SK-N-SH treated with all-trans-retinoic acid at 6 μM for 48 hours (cell line): ENCODE results near the gene NREP.

Source experiments
- ATAC-seq: fragments of 200-7000 bp; cut with Tn5 transposase; 3 replicates; pipeline ENCODE4 v1.9.1; 2020; ENCODE audit warnings: mild to moderate bottlenecking, moderate library complexity
- ARNTL ChIP-seq: fragments of 450-650 bp; formaldehyde crosslinking; IDR thresholded peaks from 2 replicates; pipeline ENCODE4 v1.5.0; 2020; ENCODE audit warnings: low read depth, mild to moderate bottlenecking, moderate library complexity, borderline replicate concordance
- BACH2 ChIP-seq: fragments of 250-450 bp; sonication (Bioruptor Pico); IDR thresholded peaks from 2 replicates; pipeline ENCODE4 v1.9.0; 2021; ENCODE audit warnings: mild to moderate bottlenecking, borderline replicate concordance
- CSDC2 ChIP-seq: fragments of 250-450 bp; sonication (Bioruptor Pico); IDR thresholded peaks from 2 replicates; pipeline ENCODE4 v1.5.0; 2020; ENCODE audit warnings: mild to moderate bottlenecking, moderate library complexity
- ESRRG ChIP-seq: fragments of 250-450 bp; sonication (Bioruptor Pico); IDR thresholded peaks from 2 replicates; pipeline ENCODE4 v1.6.1; 2021; ENCODE audit warnings: mild to moderate bottlenecking
- ISL1 ChIP-seq: fragments of 250-450 bp; sonication (Bioruptor Pico); IDR thresholded peaks from 2 replicates; pipeline ENCODE4 v2.1.2; 2022; ENCODE audit warnings: mild to moderate bottlenecking, moderate library complexity
- OSR1 ChIP-seq: fragments of 250-450 bp; sonication (Bioruptor Pico); IDR thresholded peaks from 2 replicates; pipeline ENCODE4 v1.8.0; 2022; ENCODE audit warnings: moderate library complexity, mild to moderate bottlenecking, inconsistent platforms
- PPARA ChIP-seq: fragments of 250-450 bp; sonication (Bioruptor Pico); IDR thresholded peaks from 2 replicates; pipeline ENCODE4 v1.5.0; 2020; ENCODE audit warnings: mild to moderate bottlenecking, borderline replicate concordance
- RARB ChIP-seq: fragments of 250-450 bp; sonication (Bioruptor Pico); IDR thresholded peaks from 2 replicates; pipeline ENCODE4 v1.8.0; 2021; ENCODE audit warnings: mild to moderate bottlenecking, moderate library complexity
- TOX ChIP-seq: fragments of 250-450 bp; sonication (Bioruptor Pico); IDR thresholded peaks from 2 replicates; pipeline ENCODE4 v1.8.0; 2021; ENCODE audit warnings: mild to moderate bottlenecking, moderate library complexity, borderline replicate concordance
- ZC3H10 ChIP-seq: fragments of 250-450 bp; sonication (Bioruptor Pico); IDR thresholded peaks from 2 replicates; pipeline ENCODE4 v1.5.1; 2021; ENCODE audit warnings: mild to moderate bottlenecking, moderate library complexity
- ZFP3 ChIP-seq: fragments of 250-450 bp; sonication (Bioruptor Pico); IDR thresholded peaks from 2 replicates; pipeline ENCODE4 v1.5.0; 2020; ENCODE audit warnings: mild to moderate bottlenecking, moderate library complexity
- ZFP30 ChIP-seq: fragments of 450-650 bp; formaldehyde crosslinking; IDR thresholded peaks from 2 replicates; pipeline ENCODE4 v1.5.0; 2022; ENCODE audit warnings: mild to moderate bottlenecking, moderate library complexity
- ZNF565 ChIP-seq: fragments of 450-650 bp; formaldehyde crosslinking; conservative IDR thresholded peaks from 2 replicates; pipeline ENCODE4 v1.5.0; 2020; ENCODE audit warnings: low read depth, mild to moderate bottlenecking, moderate library complexity
- ZNF70 ChIP-seq: fragments of 450-650 bp; formaldehyde crosslinking; IDR thresholded peaks from 2 replicates; pipeline ENCODE4 v1.5.0; 2020; ENCODE audit warnings: mild to moderate bottlenecking, moderate library complexity
- ZNF8 ChIP-seq: fragments of 450-650 bp; formaldehyde crosslinking; IDR thresholded peaks from 2 replicates; pipeline ENCODE4 v1.5.0; 2020; ENCODE audit warnings: mild to moderate bottlenecking, moderate library complexity
- TF ChIP-seq, protein P1 (sequence below): fragments of 250-450 bp; sonication (Bioruptor Pico); IDR thresholded peaks from 2 replicates; pipeline ENCODE4 v1.8.0; 2020; ENCODE audit warnings: mild to moderate bottlenecking, moderate library complexity, borderline replicate concordance
- TF ChIP-seq, protein P2 (sequence below): fragments of 250-450 bp; sonication (Bioruptor Pico); IDR thresholded peaks from 2 replicates; pipeline ENCODE4 v1.5.0; 2020; ENCODE audit warnings: mild to moderate bottlenecking, moderate library complexity
- TF ChIP-seq, protein P3 (sequence below): fragments of 250-450 bp; sonication (Bioruptor Pico); IDR thresholded peaks from 2 replicates; pipeline ENCODE4 v1.5.1; 2020; ENCODE audit warnings: low read depth, mild to moderate bottlenecking, moderate library complexity
- TF ChIP-seq, protein P4 (sequence below): fragments of 250-450 bp; sonication (Bioruptor Pico); IDR thresholded peaks from 2 replicates; pipeline ENCODE4 v1.8.0; 2021; ENCODE audit warnings: low read depth, mild to moderate bottlenecking, moderate library complexity, borderline replicate concordance
- TF ChIP-seq, protein P5 (sequence below): fragments of 250-450 bp; sonication (Bioruptor Pico); IDR thresholded peaks from 2 replicates; pipeline ENCODE4 v1.5.1; 2021; ENCODE audit warnings: mild to moderate bottlenecking, moderate library complexity

NREP gene

DNA sequence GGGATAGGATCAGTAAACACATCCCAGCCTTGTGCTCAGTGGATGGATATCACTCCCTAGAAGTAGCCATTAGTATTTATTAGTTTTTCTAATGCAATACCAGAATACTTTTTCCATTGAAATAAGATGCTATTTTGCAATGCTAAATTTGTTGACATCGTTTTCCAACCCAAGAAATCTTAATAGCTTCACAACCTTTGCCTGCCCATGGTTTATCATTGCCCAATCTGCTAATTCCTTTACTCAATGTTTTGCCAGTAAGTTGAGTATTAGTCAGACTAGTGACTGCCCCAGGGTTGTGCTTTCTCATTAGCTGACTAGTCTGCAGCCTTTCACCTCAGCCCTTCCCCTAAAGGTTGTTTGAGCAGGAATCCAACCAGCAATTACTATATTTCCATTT lies 62.9 kb downstream of the NREP start:
- no peak for ATAC-seq

DNA sequence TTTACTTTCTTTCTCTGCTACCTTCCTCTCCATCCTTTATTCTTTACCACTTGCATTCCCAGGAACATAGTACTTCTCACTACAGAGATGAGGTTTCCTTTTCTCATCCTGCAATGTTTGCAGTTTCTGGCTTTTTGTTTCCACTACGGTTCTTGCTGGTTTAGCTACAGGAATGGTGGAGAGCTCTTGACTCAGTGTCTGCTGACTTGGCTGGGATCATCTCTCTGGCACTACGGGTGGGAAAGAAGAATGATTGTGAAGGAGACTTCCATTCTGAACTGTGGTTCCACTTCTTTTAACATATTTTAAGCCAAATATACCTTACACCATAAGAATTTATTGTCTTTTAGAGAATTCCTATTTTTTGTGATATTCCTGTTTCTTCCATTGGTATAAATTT lies 65.1 kb downstream of the NREP start:
- ATAC-seq, result no peak
- TF ChIP-seq TOX (CRISPR knock-in tag) (no peak), ZNF70 (no peak), ZFP3 (no peak), BACH2 (CRISPR knock-in tag) (no peak), RARB (no peak), OSR1 (CRISPR knock-in tag) (no peak), ZNF565 (CRISPR knock-in tag) (no peak), PPARA (CRISPR knock-in tag) (no peak), CSDC2 (CRISPR knock-in tag) (no peak), ZC3H10 (CRISPR knock-in tag) (no peak), ZNF8 (CRISPR knock-in tag) (no peak), ISL1 (no peak)
- TF ChIP-seq, protein P1, sequence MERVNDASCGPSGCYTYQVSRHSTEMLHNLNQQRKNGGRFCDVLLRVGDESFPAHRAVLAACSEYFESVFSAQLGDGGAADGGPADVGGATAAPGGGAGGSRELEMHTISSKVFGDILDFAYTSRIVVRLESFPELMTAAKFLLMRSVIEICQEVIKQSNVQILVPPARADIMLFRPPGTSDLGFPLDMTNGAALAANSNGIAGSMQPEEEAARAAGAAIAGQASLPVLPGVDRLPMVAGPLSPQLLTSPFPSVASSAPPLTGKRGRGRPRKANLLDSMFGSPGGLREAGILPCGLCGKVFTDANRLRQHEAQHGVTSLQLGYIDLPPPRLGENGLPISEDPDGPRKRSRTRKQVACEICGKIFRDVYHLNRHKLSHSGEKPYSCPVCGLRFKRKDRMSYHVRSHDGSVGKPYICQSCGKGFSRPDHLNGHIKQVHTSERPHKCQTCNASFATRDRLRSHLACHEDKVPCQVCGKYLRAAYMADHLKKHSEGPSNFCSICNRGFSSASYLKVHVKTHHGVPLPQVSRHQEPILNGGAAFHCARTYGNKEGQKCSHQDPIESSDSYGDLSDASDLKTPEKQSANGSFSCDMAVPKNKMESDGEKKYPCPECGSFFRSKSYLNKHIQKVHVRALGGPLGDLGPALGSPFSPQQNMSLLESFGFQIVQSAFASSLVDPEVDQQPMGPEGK (CRISPR knock-in tag), result no peak
- TF ChIP-seq, protein P2, sequence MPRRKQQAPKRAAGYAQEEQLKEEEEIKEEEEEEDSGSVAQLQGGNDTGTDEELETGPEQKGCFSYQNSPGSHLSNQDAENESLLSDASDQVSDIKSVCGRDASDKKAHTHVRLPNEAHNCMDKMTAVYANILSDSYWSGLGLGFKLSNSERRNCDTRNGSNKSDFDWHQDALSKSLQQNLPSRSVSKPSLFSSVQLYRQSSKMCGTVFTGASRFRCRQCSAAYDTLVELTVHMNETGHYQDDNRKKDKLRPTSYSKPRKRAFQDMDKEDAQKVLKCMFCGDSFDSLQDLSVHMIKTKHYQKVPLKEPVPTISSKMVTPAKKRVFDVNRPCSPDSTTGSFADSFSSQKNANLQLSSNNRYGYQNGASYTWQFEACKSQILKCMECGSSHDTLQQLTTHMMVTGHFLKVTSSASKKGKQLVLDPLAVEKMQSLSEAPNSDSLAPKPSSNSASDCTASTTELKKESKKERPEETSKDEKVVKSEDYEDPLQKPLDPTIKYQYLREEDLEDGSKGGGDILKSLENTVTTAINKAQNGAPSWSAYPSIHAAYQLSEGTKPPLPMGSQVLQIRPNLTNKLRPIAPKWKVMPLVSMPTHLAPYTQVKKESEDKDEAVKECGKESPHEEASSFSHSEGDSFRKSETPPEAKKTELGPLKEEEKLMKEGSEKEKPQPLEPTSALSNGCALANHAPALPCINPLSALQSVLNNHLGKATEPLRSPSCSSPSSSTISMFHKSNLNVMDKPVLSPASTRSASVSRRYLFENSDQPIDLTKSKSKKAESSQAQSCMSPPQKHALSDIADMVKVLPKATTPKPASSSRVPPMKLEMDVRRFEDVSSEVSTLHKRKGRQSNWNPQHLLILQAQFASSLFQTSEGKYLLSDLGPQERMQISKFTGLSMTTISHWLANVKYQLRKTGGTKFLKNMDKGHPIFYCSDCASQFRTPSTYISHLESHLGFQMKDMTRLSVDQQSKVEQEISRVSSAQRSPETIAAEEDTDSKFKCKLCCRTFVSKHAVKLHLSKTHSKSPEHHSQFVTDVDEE (CRISPR knock-in tag), result no peak
- TF ChIP-seq, protein P3, sequence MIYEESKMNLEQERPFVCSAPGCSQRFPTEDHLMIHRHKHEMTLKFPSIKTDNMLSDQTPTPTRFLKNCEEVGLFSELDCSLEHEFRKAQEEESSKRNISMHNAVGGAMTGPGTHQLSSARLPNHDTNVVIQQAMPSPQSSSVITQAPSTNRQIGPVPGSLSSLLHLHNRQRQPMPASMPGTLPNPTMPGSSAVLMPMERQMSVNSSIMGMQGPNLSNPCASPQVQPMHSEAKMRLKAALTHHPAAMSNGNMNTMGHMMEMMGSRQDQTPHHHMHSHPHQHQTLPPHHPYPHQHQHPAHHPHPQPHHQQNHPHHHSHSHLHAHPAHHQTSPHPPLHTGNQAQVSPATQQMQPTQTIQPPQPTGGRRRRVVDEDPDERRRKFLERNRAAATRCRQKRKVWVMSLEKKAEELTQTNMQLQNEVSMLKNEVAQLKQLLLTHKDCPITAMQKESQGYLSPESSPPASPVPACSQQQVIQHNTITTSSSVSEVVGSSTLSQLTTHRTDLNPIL (CRISPR knock-in tag), result no peak

More for the DNA sequence above, 62.9 kb downstream of the NREP start:
- TF ChIP-seq, protein P3 (CRISPR knock-in tag), result no peak
- no peak for TF ChIP-seq OSR1 (CRISPR knock-in tag)
- TF ChIP-seq ZFP30 (CRISPR knock-in tag), result no peak
- no peak for TF ChIP-seq ZC3H10 (CRISPR knock-in tag)
- no peak for TF ChIP-seq ESRRG (CRISPR knock-in tag)
- no peak for TF ChIP-seq ARNTL (CRISPR knock-in tag)
- TF ChIP-seq ZNF565 (CRISPR knock-in tag), result no peak
- TF ChIP-seq, protein P4, sequence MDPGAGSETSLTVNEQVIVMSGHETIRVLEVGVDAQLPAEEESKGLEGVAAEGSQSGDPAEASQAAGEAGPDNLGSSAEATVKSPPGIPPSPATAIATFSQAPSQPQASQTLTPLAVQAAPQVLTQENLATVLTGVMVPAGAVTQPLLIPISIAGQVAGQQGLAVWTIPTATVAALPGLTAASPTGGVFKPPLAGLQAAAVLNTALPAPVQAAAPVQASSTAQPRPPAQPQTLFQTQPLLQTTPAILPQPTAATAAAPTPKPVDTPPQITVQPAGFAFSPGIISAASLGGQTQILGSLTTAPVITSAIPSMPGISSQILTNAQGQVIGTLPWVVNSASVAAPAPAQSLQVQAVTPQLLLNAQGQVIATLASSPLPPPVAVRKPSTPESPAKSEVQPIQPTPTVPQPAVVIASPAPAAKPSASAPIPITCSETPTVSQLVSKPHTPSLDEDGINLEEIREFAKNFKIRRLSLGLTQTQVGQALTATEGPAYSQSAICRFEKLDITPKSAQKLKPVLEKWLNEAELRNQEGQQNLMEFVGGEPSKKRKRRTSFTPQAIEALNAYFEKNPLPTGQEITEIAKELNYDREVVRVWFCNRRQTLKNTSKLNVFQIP, result no peak
- TF ChIP-seq, protein P2 (CRISPR knock-in tag), result no peak
- TF ChIP-seq ZNF8 (CRISPR knock-in tag), result no peak
- TF ChIP-seq TOX (CRISPR knock-in tag), result no peak
- TF ChIP-seq, protein P5, sequence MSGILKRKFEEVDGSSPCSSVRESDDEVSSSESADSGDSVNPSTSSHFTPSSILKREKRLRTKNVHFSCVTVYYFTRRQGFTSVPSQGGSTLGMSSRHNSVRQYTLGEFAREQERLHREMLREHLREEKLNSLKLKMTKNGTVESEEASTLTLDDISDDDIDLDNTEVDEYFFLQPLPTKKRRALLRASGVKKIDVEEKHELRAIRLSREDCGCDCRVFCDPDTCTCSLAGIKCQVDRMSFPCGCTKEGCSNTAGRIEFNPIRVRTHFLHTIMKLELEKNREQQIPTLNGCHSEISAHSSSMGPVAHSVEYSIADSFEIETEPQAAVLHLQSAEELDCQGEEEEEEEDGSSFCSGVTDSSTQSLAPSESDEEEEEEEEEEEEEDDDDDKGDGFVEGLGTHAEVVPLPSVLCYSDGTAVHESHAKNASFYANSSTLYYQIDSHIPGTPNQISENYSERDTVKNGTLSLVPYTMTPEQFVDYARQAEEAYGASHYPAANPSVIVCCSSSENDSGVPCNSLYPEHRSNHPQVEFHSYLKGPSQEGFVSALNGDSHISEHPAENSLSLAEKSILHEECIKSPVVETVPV (CRISPR knock-in tag), result no peak
- no peak for TF ChIP-seq PPARA (CRISPR knock-in tag)
- no peak for TF ChIP-seq CSDC2 (CRISPR knock-in tag)
